Nephron progenitor cell (in vitro differentiated cells): Measurements from ENCODE around the gene ARL5A.

Experiments
- DNase-seq: peaks from one replicate; pipeline ENCODE4 v3.0.0; 2021
- H3K27ac Mint-ChIP-seq: 2 replicates; pipeline ENCODE4 v1.8.0; 2021; ENCODE audit warnings: mild to moderate bottlenecking, moderate library complexity, mixed read lengths
- H3K27me3 Mint-ChIP-seq: 2 replicates; pipeline ENCODE4 v1.8.0; 2021; ENCODE audit warnings: mild to moderate bottlenecking, low read depth, mixed read lengths; ENCODE audit not compliant: poor library complexity
- H3K36me3 Mint-ChIP-seq: 2 replicates; pipeline ENCODE4 v1.8.0; 2021; ENCODE audit warnings: low read depth, mixed read lengths
- H3K4me1 Mint-ChIP-seq: 2 replicates; pipeline ENCODE4 v1.8.0; 2021; ENCODE audit warnings: mixed read lengths
- H3K4me3 Mint-ChIP-seq: 2 replicates; pipeline ENCODE4 v1.8.0; 2021; ENCODE audit warnings: mild to moderate bottlenecking, moderate library complexity, mixed read lengths
- H3K9me3 Mint-ChIP-seq: 2 replicates; pipeline ENCODE4 v1.8.0; 2021; ENCODE audit warnings: mild to moderate bottlenecking, moderate library complexity, mixed read lengths
- CTCF ChIP-seq: fragments of 200-600 bp; sonication (generic); IDR thresholded peaks from 2 replicates; pipeline ENCODE4 v1.5.0; 2021; ENCODE audit warnings: antibody characterized with exemption

ARL5A gene

GRCh38 chr2:151756820-151757219, 71.4 kb downstream of the ARL5A start:
- no peak for DNase-seq
- peaks cover 3% of the 10 kb centered on the region for H3K9me3 Mint-ChIP-seq
- no peak overlapping the region for H3K27ac Mint-ChIP-seq

DNA sequence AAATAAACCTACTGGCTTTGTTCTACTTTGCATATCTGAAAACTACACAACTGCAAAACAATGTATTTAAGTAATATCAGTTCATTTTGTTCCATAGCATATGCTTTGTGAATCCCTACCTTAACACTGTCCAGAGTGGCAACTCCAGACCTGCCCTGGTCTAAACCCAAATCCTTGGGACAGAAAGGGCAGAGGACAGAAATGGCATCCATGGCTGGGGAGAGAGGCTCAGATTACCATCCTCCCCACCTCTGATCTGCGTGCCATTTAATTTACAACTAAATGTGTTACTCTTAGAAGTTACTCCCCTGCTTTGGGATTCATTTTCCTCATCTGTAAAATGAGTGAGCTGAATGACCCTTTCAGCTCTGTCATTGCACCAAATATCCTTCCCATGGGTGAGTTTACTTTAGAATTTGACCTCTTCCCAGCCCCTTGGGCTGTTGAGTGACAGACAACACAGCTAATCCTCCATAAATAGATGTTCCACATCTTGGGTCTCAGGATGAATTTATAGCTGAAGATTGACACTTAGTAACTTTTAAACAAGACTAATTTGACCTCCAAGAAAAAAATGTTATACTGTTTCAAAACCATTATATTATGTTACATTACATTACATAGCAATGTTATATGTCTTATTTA, 73.8 kb downstream of the ARL5A start:
- H3K4me1 Mint-ChIP-seq = peaks cover 39% of the 10 kb centered on the region
- peaks cover 10% of the 10 kb centered on the region for H3K36me3 Mint-ChIP-seq
- TF ChIP-seq CTCF = no peak
- DNase-seq = no peak
- peak overlapping the region; percentile 46 for H3K27ac Mint-ChIP-seq
- peaks cover 6% of the 10 kb centered on the region for H3K27me3 Mint-ChIP-seq
- no peak overlapping the region for H3K4me3 Mint-ChIP-seq
- H3K9me3 Mint-ChIP-seq = peaks cover 15% of the 10 kb centered on the region

More at GRCh38 chr2:151756820-151757219, 71.4 kb downstream of the ARL5A start:
- no peak for TF ChIP-seq CTCF
- Mint-ChIP-seq H3K27me3 (peaks cover 6% of the 10 kb centered on the region), H3K4me1 (peaks cover 52% of the 10 kb centered on the region), H3K36me3 (no peaks in the 10 kb centered on the region), H3K4me3 (no peak overlapping the region)

- Mint-ChIP-seq H3K36me3 (peaks cover 12% of the 10 kb centered on the region), H3K4me3 (no peak overlapping the region), H3K27ac (no peak overlapping the region), H3K27me3 (peaks cover 6% of the 10 kb centered on the region), H3K4me1 (peaks cover 34% of the 10 kb centered on the region), H3K9me3 (peaks cover 16% of the 10 kb centered on the region)
- TF ChIP-seq CTCF = no peak
- DNase-seq = no peak
Observed at GRCh38 chr2:151753540-151753939, 74.7 kb downstream of the ARL5A start.
